NCI-H1105 treated with DMSO at 0.1 percent for 48 hours (cell line): ENCODE results near the gene SLC16A13.
"Not testable (repeated sequence)": the region's sequence is repeated elsewhere in the genome, so short reads cannot be mapped to it uniquely, and the experiment has no call there.

ENCODE experiments used
- DNase-seq: peaks from one replicate; lab custom pipeline; 2025; lab: John Stamatoyannopoulos, UW

Gene SLC16A13

GRCh38 chr17:7035591-7036368 is at the start of gene SLC16A13:
Gene SLC16A13, plus strand, starts transcription at chr17:7036015. Its CDS starts 368 bp downstream, at chr17:7036383.
- peak; percentile 98 for DNase-seq

DNA sequence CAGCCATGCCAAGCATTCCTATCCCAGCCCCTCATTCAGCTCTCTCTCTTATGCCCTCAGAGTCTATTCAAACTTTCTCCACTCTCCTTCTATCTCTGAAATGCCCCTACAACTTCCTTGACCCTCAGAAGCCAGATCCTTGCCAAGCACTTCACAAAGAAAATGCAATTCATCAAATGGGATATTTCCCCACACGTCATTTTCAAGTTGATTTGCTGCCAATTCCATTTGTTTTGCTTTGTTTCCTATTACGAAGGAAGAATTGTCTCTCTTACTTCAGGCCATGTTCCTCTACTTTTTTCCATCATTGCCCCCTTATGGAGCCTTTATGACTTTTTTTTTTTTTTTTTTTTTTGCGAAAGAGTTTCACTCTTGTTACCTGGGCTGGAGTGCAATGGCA is 49.1 kb upstream of the SLC16A13 start:
- DNase-seq, result no peak

- no peak for DNase-seq
These were observed 46.0 kb upstream of the SLC16A13 start for GRCh38 chr17:6989779-6990178.

DNA sequence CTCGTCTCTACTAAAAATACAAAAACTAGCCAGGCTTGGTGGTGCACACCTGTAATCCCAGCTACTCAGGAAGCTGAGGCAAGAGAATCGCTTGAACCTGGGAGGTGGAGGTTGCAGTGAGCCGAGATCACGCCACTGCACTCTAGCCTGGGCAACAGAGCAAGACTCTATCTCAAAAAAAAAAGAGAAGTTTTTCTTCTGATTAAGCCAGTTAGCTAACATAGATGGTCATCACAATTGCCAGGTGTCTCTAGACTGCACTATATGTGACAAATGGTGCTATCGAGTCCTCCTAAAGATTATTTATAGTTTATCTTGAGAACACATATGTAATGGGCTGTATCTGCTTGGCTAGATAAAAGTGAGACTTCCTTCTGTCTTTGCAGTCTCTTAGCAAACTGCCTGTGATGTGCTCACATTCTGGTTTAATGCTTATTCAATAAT is 42.2 kb upstream of the SLC16A13 start:
- DNase-seq, result not testable (repeated sequence)

- no peak for DNase-seq
These were observed 41.7 kb upstream of the SLC16A13 start for GRCh38 chr17:6994118-6994598.

- DNase-seq, result no peak
These were observed 41.1 kb upstream of the SLC16A13 start for GRCh38 chr17:6994666-6995256.

- DNase-seq, result peak; percentile 1
These were observed 40.1 kb upstream of the SLC16A13 start, which contains the start of gene ALOX12 for GRCh38 chr17:6995500-6996255. Gene ALOX12, plus strand, starts transcription at chr17:6996049. Its CDS starts 69 bp downstream, at chr17:6996118.

DNA sequence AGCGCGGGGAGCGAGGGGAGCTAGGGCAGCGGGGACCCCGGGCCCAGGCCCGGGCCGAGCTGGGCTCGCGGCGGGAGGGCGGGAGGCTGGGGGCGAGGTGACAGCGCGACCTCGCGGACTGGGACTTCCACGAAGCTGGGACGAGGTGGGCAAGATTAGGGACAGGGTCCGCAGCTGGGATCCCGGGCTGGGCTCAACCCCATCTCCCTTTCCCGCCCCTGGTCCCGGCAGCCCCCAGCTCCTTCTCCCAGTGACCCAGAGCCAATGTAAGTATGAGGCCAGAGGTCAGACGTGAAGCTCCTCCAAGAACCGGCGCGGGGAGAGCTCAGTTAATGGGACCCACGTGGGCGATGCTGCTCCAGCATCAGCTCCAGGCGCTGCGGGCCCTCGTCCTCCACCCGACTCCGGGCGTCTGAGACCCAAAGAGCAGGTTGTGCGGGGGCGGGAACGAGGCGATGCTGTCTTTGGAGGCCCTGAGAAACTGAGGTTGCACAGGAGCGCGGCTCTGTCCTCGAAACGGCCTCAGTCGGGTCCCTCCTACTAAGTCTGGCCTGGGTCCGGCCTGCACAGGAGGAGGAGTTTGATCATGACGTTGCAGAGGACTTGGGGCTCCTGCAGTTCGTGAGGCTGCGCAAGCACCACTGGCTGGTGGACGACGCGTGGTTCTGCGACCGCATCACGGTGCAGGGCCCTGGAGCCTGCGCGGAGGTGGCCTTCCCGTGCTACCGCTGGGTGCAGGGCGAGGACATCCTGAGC is 39.4 kb upstream of the SLC16A13 start:
- no peak for DNase-seq

- DNase-seq, result no peak
These were observed 38.6 kb upstream of the SLC16A13 start for GRCh38 chr17:6997171-6997570.

- DNase-seq, result no peak
These were observed 36.8 kb upstream of the SLC16A13 start for GRCh38 chr17:6998855-6999508.

DNA sequence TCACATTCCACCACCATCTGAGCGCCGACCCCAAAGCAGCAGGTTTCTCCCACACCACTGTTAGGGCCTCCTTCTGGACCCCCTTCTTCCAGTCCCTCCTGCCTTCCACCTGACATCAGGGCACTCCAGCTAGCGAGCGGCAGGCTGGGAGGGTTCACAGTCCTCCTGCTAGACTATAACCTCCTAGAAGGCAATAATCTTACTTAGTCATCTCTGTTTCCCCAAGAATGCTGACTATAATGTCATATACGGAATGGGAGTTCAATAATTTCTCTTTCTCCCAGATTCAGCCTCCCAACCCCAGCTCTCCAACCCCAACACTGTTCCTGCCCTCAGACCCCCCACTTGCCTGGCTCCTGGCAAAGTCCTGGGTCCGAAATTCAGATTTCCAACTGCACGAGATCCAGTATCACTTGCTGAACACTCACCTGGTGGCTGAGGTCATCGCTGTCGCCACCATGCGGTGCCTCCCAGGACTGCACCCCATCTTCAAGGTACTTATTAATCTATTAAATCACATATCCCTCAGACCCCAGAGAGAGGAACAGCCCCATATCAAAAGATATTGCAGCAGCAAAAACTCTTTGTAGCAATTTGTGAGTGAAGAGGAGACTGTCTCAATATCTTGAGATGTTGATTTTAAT is 34.4 kb upstream of the SLC16A13 start:
- no peak for DNase-seq

GRCh38 chr17:7002288-7003047 is 33.3 kb upstream of the SLC16A13 start:
- no peak for DNase-seq

- no peak for DNase-seq
These were observed 32.1 kb upstream of the SLC16A13 start for GRCh38 chr17:7003745-7004144.

DNA sequence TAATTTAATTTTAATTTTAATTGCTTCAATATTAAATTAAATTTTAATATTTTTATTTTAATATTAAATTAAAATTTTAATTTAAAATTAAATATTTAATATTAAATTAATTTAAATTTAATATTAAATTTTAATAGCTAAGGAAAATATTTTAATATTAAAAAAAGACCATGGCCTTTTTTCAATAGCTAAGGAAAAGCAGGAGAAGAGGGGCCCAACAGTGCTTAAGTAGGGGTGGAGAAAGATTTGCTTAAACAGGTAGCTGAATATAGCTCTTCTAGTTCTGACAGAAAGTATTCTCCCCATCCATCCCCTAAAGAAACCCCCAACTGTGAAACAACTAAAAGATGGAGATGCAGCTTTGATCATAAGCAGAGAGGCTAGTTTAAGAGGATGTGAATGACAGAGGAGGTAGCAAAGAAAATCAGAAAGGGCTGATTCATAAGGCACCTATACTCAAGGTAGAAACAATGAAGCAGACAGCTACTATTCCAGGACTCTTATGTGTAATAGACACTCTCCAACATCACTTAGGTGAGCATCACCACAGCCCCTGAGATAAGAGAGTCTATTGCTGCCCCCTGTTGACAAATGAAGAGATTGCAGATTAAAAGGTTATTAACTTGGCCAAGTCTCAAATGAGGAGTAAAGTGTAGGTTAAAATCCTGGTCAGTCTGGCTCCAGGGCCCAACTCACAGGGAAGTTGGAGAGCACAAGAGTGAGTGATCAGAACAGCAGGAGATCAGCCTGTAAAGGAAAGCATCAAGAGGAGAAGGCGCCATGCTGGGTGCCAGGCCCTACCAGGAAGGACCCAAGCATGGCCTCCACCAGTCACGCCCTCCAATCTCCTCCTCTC is 31.2 kb upstream of the SLC16A13 start:
- DNase-seq, result peak; percentile 84

GRCh38 chr17:7005716-7006115 is 30.1 kb upstream of the SLC16A13 start:
- DNase-seq, result no peak

GRCh38 chr17:7007143-7007542 is 28.7 kb upstream of the SLC16A13 start:
- no peak for DNase-seq

DNA sequence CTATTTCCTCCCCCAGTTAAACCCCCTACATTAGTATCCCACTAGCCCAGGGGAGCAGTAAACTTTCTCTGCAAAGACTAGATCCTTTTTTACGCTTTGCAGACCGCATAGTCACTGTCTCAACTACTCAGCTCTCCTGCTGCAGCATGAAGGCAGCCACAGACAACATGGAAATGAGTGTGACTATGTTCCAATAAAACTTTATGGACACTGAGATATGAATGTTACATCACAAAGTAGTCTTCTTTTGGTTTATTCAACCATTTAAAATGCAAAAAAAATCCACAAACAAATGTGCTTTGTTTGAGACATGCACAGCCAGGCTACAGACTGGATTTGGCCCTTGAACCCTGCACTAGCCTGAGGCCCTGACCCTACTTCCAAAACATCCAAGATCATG is 25.3 kb upstream of the SLC16A13 start:
- no peak for DNase-seq

GRCh38 chr17:7011415-7011814 is 24.4 kb upstream of the SLC16A13 start:
- no peak for DNase-seq

- DNase-seq, result no peak
These were observed 23.9 kb upstream of the SLC16A13 start for GRCh38 chr17:7011942-7012254.
